ENCODE results near the gene ASPSCR1. TPM values are rescaled to one million over a fixed set of nuclear protein-coding genes. Genes with fewer than 3 reads are reported as not detected.

Gene ASPSCR1
- total and polyA plus RNA-seq, 2 of the 8 experiments (the other 6 are each of a cell fraction or from before 2014, with no cell fraction given): 33.3 to 43.7 TPM

DNA sequence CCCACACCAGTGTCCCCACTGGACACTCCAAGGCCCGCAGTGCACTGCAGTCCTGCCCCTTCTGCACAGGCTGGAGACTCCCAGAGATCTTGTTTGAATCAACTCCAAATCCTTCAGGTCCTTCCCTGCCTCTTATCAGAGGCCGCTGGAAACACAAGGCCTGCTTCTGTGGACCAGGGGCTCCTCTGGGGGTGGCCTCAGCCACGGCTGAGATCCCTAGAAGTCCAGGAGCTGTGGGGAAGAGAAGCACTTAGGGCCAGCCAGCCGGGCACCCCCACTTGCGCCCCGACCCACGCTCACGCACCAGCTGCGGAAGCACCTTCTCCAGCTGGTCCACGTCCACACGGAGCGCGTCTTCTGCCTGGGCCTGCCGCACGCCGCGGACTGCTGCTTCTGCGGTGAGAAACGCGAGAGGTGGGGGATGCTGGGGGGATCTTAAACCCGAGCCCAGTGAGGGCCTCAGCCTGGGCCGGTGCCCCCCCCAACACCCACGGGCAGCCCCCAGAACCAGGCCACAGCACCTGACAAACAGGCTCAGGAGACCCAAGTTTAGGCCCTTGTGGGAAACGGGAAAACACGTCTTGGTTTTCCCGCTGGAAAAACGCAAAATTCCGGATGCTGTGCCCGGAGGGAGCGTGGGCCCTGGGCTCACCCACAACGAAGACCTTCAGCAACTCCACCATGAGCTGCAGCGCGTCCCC lies 41.7 kb downstream of the ASPSCR1 start (continued):
- no peak for TF ChIP-seq TAF1 (IDR thresholded peaks at IDR 0.05; ENCODE audit: low read depth, low read length)
- TF ChIP-seq, protein P1, sequence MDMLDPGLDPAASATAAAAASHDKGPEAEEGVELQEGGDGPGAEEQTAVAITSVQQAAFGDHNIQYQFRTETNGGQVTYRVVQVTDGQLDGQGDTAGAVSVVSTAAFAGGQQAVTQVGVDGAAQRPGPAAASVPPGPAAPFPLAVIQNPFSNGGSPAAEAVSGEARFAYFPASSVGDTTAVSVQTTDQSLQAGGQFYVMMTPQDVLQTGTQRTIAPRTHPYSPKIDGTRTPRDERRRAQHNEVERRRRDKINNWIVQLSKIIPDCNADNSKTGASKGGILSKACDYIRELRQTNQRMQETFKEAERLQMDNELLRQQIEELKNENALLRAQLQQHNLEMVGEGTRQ (IDR thresholded peaks at IDR 0.05; ENCODE audit: low read length): no peak
- TF ChIP-seq RXRA (IDR thresholded peaks at IDR 0.05; ENCODE audit: insufficient read depth, low read depth, low read length): no peak
- TF ChIP-seq SIN3A (conservative IDR thresholded peaks at IDR 0.05 in 1 of 2, IDR thresholded peaks at IDR 0.05 in 1 of 2; ENCODE audit: low read depth in 1 of 2, low read length in 2 of 2): no peak
